Activated naive CD8-positive, alpha-beta T cell treated with anti-CD3 and anti-CD28 coated beads, Interleukin-2, amount 50 U/mL, for 24 hours (primary cell): Measurements from ENCODE around the gene G6PC3.
A peak's percentile ranks its signal among the peaks of the same experiment; 100 is the strongest.
"Not testable (repeated sequence)": the region's sequence is repeated elsewhere in the genome, so short reads cannot be mapped to it uniquely, and the experiment has no call there.

Experiments used
- ATAC-seq: fragments of 150-1000 bp; cut with Tn5 transposase; one replicate; pipeline ENCODE4 v1.10.0; 2021
- DNase-seq: peaks from one replicate; pipeline ENCODE4 v3.0.0; 2021
- H3K27ac Mint-ChIP-seq: one replicate; pipeline ENCODE4 v1.8.0; 2021; ENCODE audit warnings: mild to moderate bottlenecking, mixed read lengths
- H3K27me3 Mint-ChIP-seq: one replicate; pipeline ENCODE4 v1.8.0; 2021; ENCODE audit warnings: mixed read lengths
- H3K36me3 Mint-ChIP-seq: one replicate; pipeline ENCODE4 v1.8.0; 2021; ENCODE audit warnings: low read depth, mixed read lengths
- H3K4me1 Mint-ChIP-seq: one replicate; pipeline ENCODE4 v1.8.0; 2021; ENCODE audit warnings: mixed read lengths
- H3K4me3 Mint-ChIP-seq: one replicate; pipeline ENCODE4 v1.8.0; 2021; ENCODE audit warnings: mild to moderate bottlenecking, moderate library complexity, mixed read lengths
- H3K9me3 Mint-ChIP-seq: one replicate; pipeline ENCODE4 v1.8.0; 2021; ENCODE audit warnings: mixed read lengths

G6PC3 gene

DNA sequence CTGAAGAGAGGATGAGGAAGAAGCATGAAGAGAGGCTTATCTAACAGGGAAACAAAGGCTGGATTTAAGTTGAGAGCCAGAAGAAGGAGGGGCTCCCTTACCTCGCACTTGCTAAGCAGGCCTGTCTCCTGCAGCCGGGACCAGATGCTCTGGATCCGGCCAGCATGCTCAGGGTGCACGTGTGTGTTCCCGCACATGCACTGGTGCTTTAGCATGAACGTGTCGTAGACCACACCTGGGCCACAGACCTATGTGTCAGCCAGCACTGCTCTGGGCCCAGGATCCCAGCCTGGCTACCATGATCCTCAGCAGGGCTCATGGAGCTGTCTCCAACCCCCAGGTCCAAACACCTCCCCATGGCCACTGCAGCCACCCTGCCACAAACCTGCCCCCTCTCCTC is 14.4 kb downstream of the G6PC3 start:
- Mint-ChIP-seq H3K27ac (no peak overlapping the region), H3K4me1 (peaks cover 21% of the 10 kb centered on the region), H3K4me3 (no peak overlapping the region), H3K27me3 (no peaks in the 10 kb centered on the region), H3K9me3 (no peaks in the 10 kb centered on the region), H3K36me3 (peaks cover 5% of the 10 kb centered on the region)
- no peak for DNase-seq
- no peak for ATAC-seq

GRCh38 chr17:44085908-44086307 is 15.4 kb downstream of the G6PC3 start:
- Mint-ChIP-seq H3K27me3 (no peaks in the 10 kb centered on the region), H3K9me3 (no peaks in the 10 kb centered on the region), H3K27ac (peak overlapping the region; percentile 65), H3K36me3 (peaks cover 5% of the 10 kb centered on the region), H3K4me1 (peaks cover 21% of the 10 kb centered on the region), H3K4me3 (no peak overlapping the region)
- ATAC-seq (no peak), DNase-seq (no peak)

- H3K36me3 Mint-ChIP-seq = peaks cover 5% of the 10 kb centered on the region
- peak overlapping the region; percentile 13 for H3K27ac Mint-ChIP-seq
- ATAC-seq (peak; percentile 87), DNase-seq (peak; percentile 52)
- H3K9me3 Mint-ChIP-seq = no peaks in the 10 kb centered on the region
- peaks cover 21% of the 10 kb centered on the region for H3K4me1 Mint-ChIP-seq
- no peaks in the 10 kb centered on the region for H3K27me3 Mint-ChIP-seq
- H3K4me3 Mint-ChIP-seq = no peak overlapping the region
These were observed 16.1 kb downstream of the G6PC3 start for GRCh38 chr17:44086364-44087311.

- H3K36me3 Mint-ChIP-seq = peaks cover 2% of the 10 kb centered on the region
- DNase-seq (no peak), ATAC-seq (no peak)
- H3K4me1 Mint-ChIP-seq = peaks cover 21% of the 10 kb centered on the region
- H3K4me3 Mint-ChIP-seq = no peak overlapping the region
- no peaks in the 10 kb centered on the region for H3K27me3 Mint-ChIP-seq
- no peaks in the 10 kb centered on the region for H3K9me3 Mint-ChIP-seq
- no peak overlapping the region for H3K27ac Mint-ChIP-seq
These were observed 16.8 kb downstream of the G6PC3 start for GRCh38 chr17:44087319-44087718.

DNA sequence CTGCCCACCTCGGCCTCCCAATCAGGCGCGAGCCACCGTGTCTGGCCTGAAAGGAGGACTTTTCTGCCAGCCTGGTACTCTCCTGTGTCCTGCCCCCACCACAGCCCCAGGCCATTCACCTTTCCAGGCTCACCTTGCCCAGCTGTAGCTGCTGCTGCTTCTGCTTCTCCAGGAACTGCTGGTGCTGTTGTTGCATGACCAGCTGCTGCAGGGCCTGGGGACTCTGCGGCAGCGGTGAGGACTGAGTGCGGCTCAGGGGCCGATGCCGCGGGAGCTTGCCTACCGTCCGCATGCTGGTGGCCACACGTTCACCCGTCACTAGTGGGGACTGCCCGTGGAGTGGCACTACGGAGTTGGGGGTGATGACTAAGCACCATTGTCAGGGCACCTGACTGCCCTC is 17.7 kb downstream of the G6PC3 start:
- DNase-seq (no peak), ATAC-seq (no peak)
- Mint-ChIP-seq H3K27ac (no peak overlapping the region), H3K36me3 (peaks cover 2% of the 10 kb centered on the region), H3K4me1 (peaks cover 21% of the 10 kb centered on the region), H3K27me3 (no peaks in the 10 kb centered on the region), H3K4me3 (no peak overlapping the region), H3K9me3 (no peaks in the 10 kb centered on the region)

DNA sequence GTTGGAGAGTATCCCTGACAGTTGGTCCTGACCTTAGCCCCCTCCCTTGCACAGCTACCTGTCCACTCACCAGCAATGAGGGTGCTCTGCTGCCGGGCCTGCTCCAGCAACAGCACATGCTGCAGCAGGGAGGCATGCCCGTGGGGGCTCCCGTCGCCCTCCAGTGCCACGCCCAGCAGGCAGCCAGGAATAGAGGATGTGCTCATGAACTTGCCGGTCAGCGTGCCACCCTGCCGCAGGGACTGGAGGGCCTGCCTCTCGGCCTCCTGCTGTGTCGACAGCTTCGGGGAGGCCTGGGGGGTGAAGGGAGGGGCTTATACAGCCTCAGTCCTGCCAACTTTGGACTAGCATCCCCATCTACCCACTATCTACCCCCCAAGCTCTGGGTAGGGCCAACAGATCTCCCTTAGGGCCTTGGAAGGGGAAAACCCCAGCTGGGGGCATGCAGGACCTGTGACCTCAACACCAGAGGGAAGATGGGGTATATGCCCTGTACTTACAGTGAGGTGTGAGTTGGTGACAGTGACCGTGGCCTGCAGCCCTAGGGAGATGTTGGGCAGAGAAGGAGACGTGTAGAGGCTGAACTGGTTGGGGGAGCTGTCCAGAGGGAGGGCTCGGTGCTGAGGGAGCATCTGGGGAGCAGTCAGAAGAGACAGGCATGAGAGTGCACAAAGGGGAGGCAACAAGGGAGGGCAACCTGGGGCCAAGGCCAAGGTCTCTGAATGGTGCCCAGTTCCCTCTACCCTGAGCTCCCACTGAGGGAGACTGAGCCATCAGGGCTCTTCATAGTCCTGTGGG is 20.9 kb downstream of the G6PC3 start:
- DNase-seq (no peak), ATAC-seq (no peak)
- Mint-ChIP-seq H3K4me1 (peaks cover 21% of the 10 kb centered on the region), H3K36me3 (peaks cover 2% of the 10 kb centered on the region), H3K27me3 (no peaks in the 10 kb centered on the region), H3K4me3 (no peak overlapping the region), H3K9me3 (no peaks in the 10 kb centered on the region), H3K27ac (no peak overlapping the region)

DNA sequence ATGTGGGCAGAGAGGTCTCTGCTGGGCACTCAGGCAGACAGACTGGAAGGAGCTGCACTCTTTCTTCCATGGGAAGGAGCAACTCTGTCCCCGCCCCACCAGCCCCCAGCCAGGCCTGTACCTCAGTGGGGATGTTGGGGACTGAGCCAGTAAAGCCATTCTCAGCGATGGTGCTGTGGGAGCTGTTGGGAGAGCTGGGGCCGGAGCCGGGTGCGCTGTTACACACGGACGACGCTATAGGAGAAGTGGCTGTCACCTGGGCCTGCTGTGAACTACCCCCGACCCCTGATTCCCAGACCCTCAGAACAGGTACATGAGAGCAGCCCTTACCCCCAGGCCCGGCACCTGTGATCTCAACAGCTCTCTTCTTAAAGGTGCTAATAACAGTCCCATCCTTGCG is 21.5 kb downstream of the G6PC3 start:
- Mint-ChIP-seq H3K36me3 (peaks cover 2% of the 10 kb centered on the region), H3K9me3 (no peaks in the 10 kb centered on the region), H3K27ac (no peak overlapping the region), H3K4me1 (peaks cover 15% of the 10 kb centered on the region), H3K4me3 (no peak overlapping the region), H3K27me3 (no peaks in the 10 kb centered on the region)
- DNase-seq = no peak
- ATAC-seq = no peak

GRCh38 chr17:44093231-44093900 is 22.8 kb downstream of the G6PC3 start:
- Mint-ChIP-seq H3K27me3 (no peaks in the 10 kb centered on the region), H3K4me3 (no peak overlapping the region), H3K9me3 (no peaks in the 10 kb centered on the region), H3K36me3 (peaks cover 2% of the 10 kb centered on the region), H3K4me1 (peaks cover 9% of the 10 kb centered on the region), H3K27ac (no peak overlapping the region)
- ATAC-seq (no peak), DNase-seq (no peak)

DNA sequence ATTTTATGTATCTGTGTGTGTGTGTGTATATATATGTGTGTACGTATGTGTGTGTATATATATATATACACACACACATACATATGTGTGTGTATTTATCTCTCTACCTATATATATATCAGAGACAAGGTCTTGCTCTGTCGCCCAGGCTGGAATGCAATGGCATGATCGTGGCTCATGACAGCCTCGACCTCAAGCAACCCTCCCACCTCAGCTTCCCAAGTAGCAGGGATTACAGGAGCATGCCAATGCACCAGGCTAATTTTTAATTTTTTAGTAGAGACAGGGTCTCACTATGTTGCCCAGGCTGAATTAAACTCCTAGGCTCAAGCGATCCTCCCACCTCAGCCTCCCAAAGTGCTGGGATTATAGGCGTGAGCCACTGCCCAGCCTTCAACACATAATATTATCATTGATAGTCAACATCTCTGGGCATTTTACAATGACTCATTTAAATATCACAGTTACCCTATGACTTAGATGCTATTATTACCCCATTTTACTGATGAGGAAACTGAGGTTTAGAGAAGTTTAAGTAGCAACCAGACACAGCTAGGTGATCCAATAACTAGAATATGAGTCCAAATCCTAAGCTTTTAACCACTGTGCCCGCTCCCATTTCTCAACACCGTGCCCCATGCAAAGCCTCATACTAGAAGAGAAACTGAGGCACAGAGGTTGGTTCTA is 24.3 kb downstream of the G6PC3 start:
- DNase-seq = no peak

GRCh38 chr17:44095388-44095646 is 24.8 kb downstream of the G6PC3 start:
- no peak overlapping the region for H3K27ac Mint-ChIP-seq
- H3K27me3 Mint-ChIP-seq = no peaks in the 10 kb centered on the region
- ATAC-seq (no peak), DNase-seq (no peak)
- H3K9me3 Mint-ChIP-seq = no peaks in the 10 kb centered on the region
- H3K4me1 Mint-ChIP-seq = peaks cover 9% of the 10 kb centered on the region
- H3K36me3 Mint-ChIP-seq = no peaks in the 10 kb centered on the region
- no peak overlapping the region for H3K4me3 Mint-ChIP-seq

More for the DNA sequence above, 24.3 kb downstream of the G6PC3 start:
- H3K4me3 Mint-ChIP-seq = no peak overlapping the region
- no peaks in the 10 kb centered on the region for H3K27me3 Mint-ChIP-seq
- no peaks in the 10 kb centered on the region for H3K9me3 Mint-ChIP-seq
- ATAC-seq = no peak
- H3K27ac Mint-ChIP-seq = no peak overlapping the region
- no peaks in the 10 kb centered on the region for H3K36me3 Mint-ChIP-seq
- peaks cover 9% of the 10 kb centered on the region for H3K4me1 Mint-ChIP-seq

GRCh38 chr17:44095647-44096496 is 25.3 kb downstream of the G6PC3 start:
- H3K27ac Mint-ChIP-seq = peak overlapping the region; percentile 59
- H3K9me3 Mint-ChIP-seq = no peaks in the 10 kb centered on the region
- no peak overlapping the region for H3K4me3 Mint-ChIP-seq
- no peak for DNase-seq
- peaks cover 9% of the 10 kb centered on the region for H3K4me1 Mint-ChIP-seq
- H3K27me3 Mint-ChIP-seq = no peaks in the 10 kb centered on the region
- no peaks in the 10 kb centered on the region for H3K36me3 Mint-ChIP-seq
- ATAC-seq = no peak

DNA sequence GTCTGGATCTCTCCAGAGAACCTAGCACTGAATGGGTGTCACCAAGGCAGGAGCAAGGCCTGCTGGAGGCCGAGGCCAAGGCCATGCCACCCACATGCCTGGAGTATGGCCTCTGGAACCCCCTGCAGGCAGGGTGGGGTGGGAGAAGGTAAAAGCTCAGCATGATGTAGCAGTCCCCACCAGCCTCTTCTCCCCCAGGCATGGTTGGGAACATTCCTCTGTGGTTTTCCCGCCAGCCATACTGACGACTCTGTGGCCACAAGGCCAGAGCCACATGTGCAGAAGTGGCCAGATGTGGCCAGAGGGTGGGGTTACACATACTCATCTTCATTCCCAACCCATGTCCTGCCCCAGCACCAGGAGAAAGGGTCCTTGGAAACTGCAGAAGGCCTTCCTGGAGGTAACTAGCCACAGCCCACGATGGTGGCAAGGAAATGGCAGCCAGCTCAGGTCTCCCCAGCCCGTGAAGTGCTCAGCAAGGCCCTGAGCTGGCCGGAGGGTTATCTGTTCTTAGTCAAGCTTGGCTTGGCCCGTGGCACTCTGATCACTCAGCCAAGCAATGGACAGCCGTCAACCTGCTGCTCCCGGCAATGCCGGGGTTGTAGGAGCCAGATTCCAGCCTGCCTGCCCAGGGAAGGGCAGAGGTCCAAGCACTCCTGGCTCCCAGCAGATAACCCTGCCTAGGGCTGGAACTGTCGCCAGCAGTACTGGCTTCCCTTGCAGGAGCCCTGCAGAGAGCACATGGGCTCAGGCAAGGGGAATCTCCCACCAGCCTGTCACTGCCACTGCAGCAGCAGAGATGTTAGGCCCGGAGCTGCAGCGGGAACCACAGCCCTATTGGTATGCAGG is 26.8 kb downstream of the G6PC3 start:
- no peaks in the 10 kb centered on the region for H3K9me3 Mint-ChIP-seq
- no peak overlapping the region for H3K4me3 Mint-ChIP-seq
- no peak overlapping the region for H3K27ac Mint-ChIP-seq
- DNase-seq = no peak
- H3K27me3 Mint-ChIP-seq = no peaks in the 10 kb centered on the region
- peaks cover 9% of the 10 kb centered on the region for H3K4me1 Mint-ChIP-seq
- ATAC-seq = peak; percentile 17
- no peaks in the 10 kb centered on the region for H3K36me3 Mint-ChIP-seq

DNA sequence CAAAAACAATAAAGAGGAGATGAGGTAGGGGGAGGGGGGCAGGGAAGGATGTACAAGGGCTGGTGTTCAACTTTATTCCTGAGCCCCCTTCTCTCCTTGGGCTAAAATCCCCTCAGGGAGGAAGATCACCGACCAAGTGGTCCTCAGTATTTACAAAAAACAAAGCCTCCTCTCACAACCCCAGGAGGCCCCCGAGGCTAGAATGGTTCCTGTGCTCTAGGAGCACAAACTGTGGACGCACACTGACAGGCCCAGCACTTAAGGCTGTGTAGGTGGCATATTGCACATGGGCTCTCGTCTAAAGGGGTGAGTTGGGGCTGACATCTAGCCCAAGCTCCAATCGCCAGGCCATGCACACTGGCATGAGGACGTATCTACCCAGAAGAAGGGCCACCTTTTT is 31.3 kb downstream of the G6PC3 start:
- not testable (repeated sequence) for H3K9me3 Mint-ChIP-seq, H3K4me3 Mint-ChIP-seq, H3K4me1 Mint-ChIP-seq, H3K27me3 Mint-ChIP-seq, H3K36me3 Mint-ChIP-seq, DNase-seq, H3K27ac Mint-ChIP-seq, ATAC-seq
